IMR-90 (cell line): ENCODE data around the gene METTL18. TPM values are rescaled to one million over a fixed set of nuclear protein-coding genes. Genes with fewer than 3 reads are reported as not detected.

ENCODE experiments used
- ATAC-seq: fragments of 200-7000 bp; cut with Tn5 transposase; 2 replicates; pipeline ENCODE4 v1.9.1; 2020; ENCODE audit warnings: low read depth, mild to moderate bottlenecking, moderate library complexity
- BruUV-seq: library from RNA; stranded (reverse); fragments of 400-500 nt; replicated peaks from 2 replicates; lab custom pipeline; 2021; lab: Mats Ljungman, UMichigan
- CTCF ChIA-PET: fragments of 300-600 bp; formaldehyde crosslinking; extraction: SDS; loops from one replicate; lab custom pipeline; 2021; ENCODE audit warnings: antibody characterized with exemption; lab: Yijun Ruan, JAX
- POLR2A ChIA-PET: fragments of 300-600 bp; sonication (Branson Sonifier 250); formaldehyde crosslinking; loops from one replicate; lab custom pipeline; 2022; ENCODE audit warnings: antibody characterized with exemption; ENCODE audit not compliant: unreplicated experiment; lab: Charles Lee
- DNase-seq: peaks from one replicate; pipeline ENCODE4 v3.0.0; 2013
- H2AFZ ChIP-seq: replicated peaks from 2 replicates; pipeline ENCODE3; 2013; ENCODE audit warnings: low read length, mild to moderate bottlenecking; ENCODE audit not compliant: poor library complexity
- H2AK5ac ChIP-seq: 2 replicates; pipeline ENCODE4 v1.6.1; 2013; ENCODE audit warnings: low read depth, low read length, inconsistent platforms
- H2AK9ac ChIP-seq: replicated peaks from 2 replicates; pipeline ENCODE3; 2013; ENCODE audit warnings: mild to moderate bottlenecking, low read depth, low read length, moderate library complexity; ENCODE audit not compliant: poor library complexity
- H2BK120ac ChIP-seq: 2 replicates; pipeline ENCODE4 v1.6.1; 2013; ENCODE audit warnings: low read depth, low read length, inconsistent platforms
- H2BK15ac ChIP-seq: 3 replicates; pipeline ENCODE4 v1.6.1; 2013; ENCODE audit warnings: low read depth, low read length, inconsistent platforms
- H2BK20ac ChIP-seq: 2 replicates; pipeline ENCODE4 v1.6.1; 2013; ENCODE audit warnings: low read depth, mild to moderate bottlenecking, inconsistent platforms, low read length, moderate library complexity
- H2BK5ac ChIP-seq: 2 replicates; pipeline ENCODE4 v1.6.1; 2013; ENCODE audit warnings: mild to moderate bottlenecking, low read depth, low read length, inconsistent platforms; ENCODE audit not compliant: poor library complexity, severe bottlenecking
- H3K14ac ChIP-seq: replicated peaks from 2 replicates; pipeline ENCODE4 v1.6.1; 2013; ENCODE audit warnings: low read depth, low read length, inconsistent platforms
- H3K18ac ChIP-seq: 2 replicates; pipeline ENCODE4 v1.6.1; 2013; ENCODE audit warnings: low read depth, low read length, control low read depth
- H3K23ac ChIP-seq: 2 replicates; pipeline ENCODE4 v1.6.1; 2013; ENCODE audit warnings: low read depth, low read length, inconsistent platforms
- H3K27ac ChIP-seq: 2 replicates; pipeline ENCODE4 v1.5.1; 2013; ENCODE audit warnings: mild to moderate bottlenecking, control low read depth, low read length; ENCODE audit not compliant: insufficient read depth
- H3K27me3 ChIP-seq: 2 replicates; pipeline ENCODE4 v1.6.1; 2013; ENCODE audit warnings: low read length; ENCODE audit not compliant: control insufficient read depth, insufficient read depth
- H3K36me3 ChIP-seq: 2 replicates; pipeline ENCODE4 v1.6.1; 2013; ENCODE audit warnings: low read length, mixed read lengths; ENCODE audit not compliant: control insufficient read depth, insufficient read depth
- H3K4ac ChIP-seq: 2 replicates; pipeline ENCODE4 v1.6.1; 2013; ENCODE audit warnings: low read depth, low read length, inconsistent platforms
- H3K4me1 ChIP-seq: 2 replicates; pipeline ENCODE4 v1.6.1; 2013; ENCODE audit warnings: low read length, mixed read lengths; ENCODE audit not compliant: control insufficient read depth, insufficient read depth
- H3K4me2 ChIP-seq: 2 replicates; pipeline ENCODE4 v1.6.1; 2013; ENCODE audit warnings: low read depth, mild to moderate bottlenecking, control low read depth, low read length, moderate library complexity
- H3K4me3 ChIP-seq: 2 replicates; pipeline ENCODE4 v1.5.1; 2013; ENCODE audit warnings: low read depth, mild to moderate bottlenecking, control low read depth, low read length, moderate library complexity; ENCODE audit not compliant: insufficient read depth
- H3K56ac ChIP-seq: 2 replicates; pipeline ENCODE4 v1.6.1; 2013; ENCODE audit warnings: low read length, inconsistent platforms; ENCODE audit not compliant: insufficient read depth; ENCODE audit errors: extremely low read depth
- H3K79me1 ChIP-seq, 2 experiments: 2 replicates each; pipeline ENCODE4 v1.6.1; 2013; ENCODE audit warnings: low read length in 2 of 2, inconsistent platforms in 1 of 2, low read depth in 1 of 2
- H3K9ac ChIP-seq: 2 replicates; pipeline ENCODE4 v1.6.1; 2013; ENCODE audit warnings: low read depth, low read length, control low read depth
- H3K9me1 ChIP-seq: 2 replicates; pipeline ENCODE4 v1.6.1; 2013; ENCODE audit warnings: low read length, inconsistent platforms; ENCODE audit not compliant: insufficient read depth
- H3K9me3 ChIP-seq: 2 replicates; pipeline ENCODE4 v1.6.1; 2013; ENCODE audit warnings: low read length; ENCODE audit not compliant: control insufficient read depth, insufficient read depth
- H4K20me1 ChIP-seq: 2 replicates; pipeline ENCODE4 v1.6.1; 2013; ENCODE audit warnings: low read length, inconsistent platforms; ENCODE audit not compliant: insufficient read depth
- H4K5ac ChIP-seq: 2 replicates; pipeline ENCODE4 v1.6.1; 2013; ENCODE audit warnings: mild to moderate bottlenecking, low read depth, low read length, control low read depth
- H4K8ac ChIP-seq, 2 experiments: 2 replicates each; pipeline ENCODE4 v1.6.1; 2013; ENCODE audit warnings: low read depth in 2 of 2, low read length in 2 of 2, control low read depth in 1 of 2, inconsistent platforms in 1 of 2
- H4K91ac ChIP-seq: 2 replicates; pipeline ENCODE4 v1.6.1; 2013; ENCODE audit warnings: low read depth, low read length, inconsistent platforms; ENCODE audit not compliant: insufficient read depth
- BHLHE40 ChIP-seq: fragments of 150-350 bp; IDR thresholded peaks from 2 replicates; pipeline ENCODE4 v1.6.1; 2016; ENCODE audit warnings: mild to moderate bottlenecking, low read depth, low read length
- CEBPB ChIP-seq: IDR thresholded peaks from 2 replicates; pipeline ENCODE4 v1.6.1; 2012; ENCODE audit warnings: low read depth, low read length, improper control_type of control experiment
- FOS ChIP-seq: fragments of 150-350 bp; IDR thresholded peaks from 2 replicates; pipeline ENCODE4 v1.6.1; 2016; ENCODE audit warnings: low read depth, low read length
- MAFK ChIP-seq: IDR thresholded peaks from 2 replicates; pipeline ENCODE4 v1.6.1; 2012; ENCODE audit warnings: low read depth, low read length, improper control_type of control experiment
- MXI1 ChIP-seq: IDR thresholded peaks from 2 replicates; pipeline ENCODE4 v1.6.1; 2012; ENCODE audit warnings: low read depth, mild to moderate bottlenecking, low read length, moderate library complexity, borderline replicate concordance
- NFE2L2 ChIP-seq: fragments of 150-350 bp; IDR thresholded peaks from 2 replicates; pipeline ENCODE4 v1.6.1; 2016; ENCODE audit warnings: low read depth, mild to moderate bottlenecking, low read length
- POLR2A ChIP-seq: IDR thresholded peaks from 2 replicates; pipeline ENCODE4 v1.6.1; 2012; ENCODE audit warnings: mild to moderate bottlenecking, low read depth, low read length
- RCOR1 ChIP-seq: IDR thresholded peaks from 2 replicates; pipeline ENCODE4 v1.6.1; 2012; ENCODE audit warnings: mild to moderate bottlenecking, low read length, improper control_type of control experiment; ENCODE audit not compliant: insufficient replicate concordance
- RFX5 ChIP-seq: IDR thresholded peaks from 2 replicates; pipeline ENCODE4 v1.8.0; 2012; ENCODE audit warnings: low read depth, mild to moderate bottlenecking, low read length, moderate library complexity
- SMC3 ChIP-seq: fragments of 150-350 bp; IDR thresholded peaks from 2 replicates; pipeline ENCODE4 v1.6.1; 2016; ENCODE audit warnings: low read depth, mild to moderate bottlenecking, antibody characterized with exemption, low read length, moderate library complexity
- WGBS, 2 experiments: methylation state at CpG; one replicate each; pipeline versions ENCODE4 v1.1.5 to v1.1.7; 2013; ENCODE audit warnings: missing lambda C conversion rate in 2 of 2; ENCODE audit not compliant: insufficient read length in 1 of 2; ENCODE audit errors: extremely low coverage in 2 of 2; 5-methylcytosine and 5-hydroxymethylcytosine counted together
- dilution Hi-C: fragments of 300-500 bp; cut with HindIII; formaldehyde crosslinking; loops from one replicate; pipeline ENCODE4 v1.14.3; 2018; ENCODE audit warnings: low sequenced_read_pairs; ENCODE audit not compliant: unreplicated experiment
- in situ Hi-C: fragments of 300-500 bp; cut with MboI; formaldehyde crosslinking; loops from 3 replicates; pipeline ENCODE4 v1.14.3; 2019; ENCODE audit warnings: low sequenced_read_pairs, inconsistent platforms, mixed read lengths
- intact Hi-C: fragments of 100-400 bp; cut with micrococcal nuclease; formaldehyde crosslinking; loops from 2 replicates; pipeline ENCODE4 v1.10.0; 2022
- polyA plus RNA-seq, 3 experiments: library from polyadenylated mRNA; depleted of rRNA; stranded (reverse); fragments of >200 nt; gene quantifications; 2 replicates each; pipeline ENCODE4 v1.2.3, GENCODE V29; 2012; ENCODE audit warnings: low replicate concordance in 1 of 3
- total RNA-seq: library from RNA; depleted of rRNA; stranded (reverse); fragments of >200 nt; gene quantifications from 2 replicates; pipeline ENCODE4 v1.2.3, GENCODE V29; 2012
- TF ChIP-seq, protein P1 (sequence below): fragments of 150-350 bp; IDR thresholded peaks from 2 replicates; pipeline ENCODE4 v1.6.1; 2017; ENCODE audit warnings: mild to moderate bottlenecking, antibody characterized with exemption, low read length, low read depth
- TF ChIP-seq, protein P2 (sequence below): conservative IDR thresholded peaks from 2 replicates; pipeline ENCODE4 v1.5.1; 2012; ENCODE audit warnings: mild to moderate bottlenecking, low read depth, low read length, improper control_type of control experiment

Gene METTL18
- total and polyA plus RNA-seq, 2 of the 4 experiments (the other 2 are of a cell fraction), result 2.9 to 3.4 TPM

DNA sequence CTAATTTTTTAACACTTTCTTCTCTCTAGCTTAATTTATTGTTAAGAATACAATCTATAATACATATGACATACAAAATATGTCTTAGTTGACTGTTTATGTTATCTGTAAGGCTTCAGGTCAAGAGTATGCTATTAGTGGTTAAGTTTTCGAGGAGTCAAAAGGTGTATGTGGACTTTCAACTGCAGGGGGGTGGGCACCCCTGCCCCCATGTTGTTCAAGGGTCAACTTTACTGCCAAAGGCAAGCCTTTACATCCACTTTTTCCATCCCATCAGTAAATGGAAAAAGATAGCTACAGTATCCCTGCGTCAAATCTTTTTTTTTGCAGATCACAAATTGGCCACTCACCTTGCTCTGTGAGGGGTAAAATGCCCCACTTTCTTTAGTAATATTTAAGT, 6.3 kb downstream of the METTL18 start:
- CTCF ChIA-PET, result no interaction called here
- no peak overlapping the region for H3K14ac ChIP-seq
- no peaks in the 10 kb centered on the region for H4K20me1 ChIP-seq
- dilution Hi-C loops (no loop called here), in situ Hi-C loops (no loop called here), intact Hi-C loops (no loop called here)
- H3K36me3 ChIP-seq, result no peaks in the 10 kb centered on the region
- WGBS, 2 experiments, result no CpG with 5 or more reads among the region's 2 CpGs
- ATAC-seq (no peak), DNase-seq (no peak)
- no peak overlapping the region for H3K4me2 ChIP-seq
- H3K4me1 ChIP-seq, result no peaks in the 10 kb centered on the region
- H3K4me3 ChIP-seq, result no peak overlapping the region
- H3K56ac ChIP-seq, result no peak overlapping the region
- no peak overlapping the region for H4K8ac ChIP-seq
- H2BK15ac ChIP-seq, result no peak overlapping the region
- H3K18ac ChIP-seq, result no peak overlapping the region
- H3K9me1 ChIP-seq, result no peaks in the 10 kb centered on the region
- H2AK5ac ChIP-seq, result no peak overlapping the region
- no peak overlapping the region for H3K23ac ChIP-seq
- no peak overlapping the region for H3K9ac ChIP-seq
- H2BK20ac ChIP-seq, result no peak overlapping the region
- H2AK9ac ChIP-seq, result no peak overlapping the region
- no peak overlapping the region for H3K4ac ChIP-seq
- no peak overlapping the region for H2AFZ ChIP-seq
- H3K79me1 ChIP-seq, result no peaks in the 10 kb centered on the region; a peak in 1 of 4 replicates
- TF ChIP-seq, protein P1, sequence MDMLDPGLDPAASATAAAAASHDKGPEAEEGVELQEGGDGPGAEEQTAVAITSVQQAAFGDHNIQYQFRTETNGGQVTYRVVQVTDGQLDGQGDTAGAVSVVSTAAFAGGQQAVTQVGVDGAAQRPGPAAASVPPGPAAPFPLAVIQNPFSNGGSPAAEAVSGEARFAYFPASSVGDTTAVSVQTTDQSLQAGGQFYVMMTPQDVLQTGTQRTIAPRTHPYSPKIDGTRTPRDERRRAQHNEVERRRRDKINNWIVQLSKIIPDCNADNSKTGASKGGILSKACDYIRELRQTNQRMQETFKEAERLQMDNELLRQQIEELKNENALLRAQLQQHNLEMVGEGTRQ, result no peak
- no peak for TF ChIP-seq MXI1
- TF ChIP-seq, protein P2, sequence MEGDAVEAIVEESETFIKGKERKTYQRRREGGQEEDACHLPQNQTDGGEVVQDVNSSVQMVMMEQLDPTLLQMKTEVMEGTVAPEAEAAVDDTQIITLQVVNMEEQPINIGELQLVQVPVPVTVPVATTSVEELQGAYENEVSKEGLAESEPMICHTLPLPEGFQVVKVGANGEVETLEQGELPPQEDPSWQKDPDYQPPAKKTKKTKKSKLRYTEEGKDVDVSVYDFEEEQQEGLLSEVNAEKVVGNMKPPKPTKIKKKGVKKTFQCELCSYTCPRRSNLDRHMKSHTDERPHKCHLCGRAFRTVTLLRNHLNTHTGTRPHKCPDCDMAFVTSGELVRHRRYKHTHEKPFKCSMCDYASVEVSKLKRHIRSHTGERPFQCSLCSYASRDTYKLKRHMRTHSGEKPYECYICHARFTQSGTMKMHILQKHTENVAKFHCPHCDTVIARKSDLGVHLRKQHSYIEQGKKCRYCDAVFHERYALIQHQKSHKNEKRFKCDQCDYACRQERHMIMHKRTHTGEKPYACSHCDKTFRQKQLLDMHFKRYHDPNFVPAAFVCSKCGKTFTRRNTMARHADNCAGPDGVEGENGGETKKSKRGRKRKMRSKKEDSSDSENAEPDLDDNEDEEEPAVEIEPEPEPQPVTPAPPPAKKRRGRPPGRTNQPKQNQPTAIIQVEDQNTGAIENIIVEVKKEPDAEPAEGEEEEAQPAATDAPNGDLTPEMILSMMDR, result no peak
- TF ChIP-seq POLR2A, result no peak
- no peak for TF ChIP-seq CEBPB
- no peak for TF ChIP-seq MAFK
- no peak for TF ChIP-seq RCOR1
- no peak for TF ChIP-seq RFX5
- TF ChIP-seq BHLHE40, result no peak
- no peak for TF ChIP-seq FOS
- TF ChIP-seq SMC3, result no peak
- no peak for TF ChIP-seq NFE2L2
- H3K27me3 ChIP-seq, result peaks cover 7% of the 10 kb centered on the region
- BruUV-seq, result no TSS peak
- no peak overlapping the region for H4K5ac ChIP-seq
- H4K91ac ChIP-seq, result no peak overlapping the region
- no peak overlapping the region for H2BK5ac ChIP-seq
- peaks cover 2% of the 10 kb centered on the region; the same call in 1 of the 2 replicates for H3K9me3 ChIP-seq
- POLR2A ChIA-PET, result no interaction called here
- no peak overlapping the region for H3K27ac ChIP-seq
- no peak overlapping the region for H2BK120ac ChIP-seq
